Neural crest cell (in vitro differentiated cells): ENCODE results near the gene USB1. TPM values are rescaled to one million over a fixed set of nuclear protein-coding genes. Genes with fewer than 3 reads are reported as not detected.
A peak's percentile ranks its signal among the peaks of the same experiment; 100 is the strongest.

Experiments used
- DNase-seq: peaks from one replicate; pipeline ENCODE4 v3.0.0; 2021; ENCODE audit warnings: low read depth, mixed read lengths, low spot score
- H3K27ac Mint-ChIP-seq: one replicate; pipeline ENCODE4 v1.8.0; 2021; ENCODE audit warnings: mild to moderate bottlenecking, mixed read lengths; ENCODE audit not compliant: unreplicated experiment
- H3K27me3 Mint-ChIP-seq: 2 replicates; pipeline ENCODE4 v1.8.0; 2021; ENCODE audit warnings: low read depth, mild to moderate bottlenecking, mixed read lengths
- H3K36me3 Mint-ChIP-seq: 2 replicates; pipeline ENCODE4 v1.8.0; 2021; ENCODE audit warnings: low read depth, mild to moderate bottlenecking, mixed read lengths
- H3K4me1 Mint-ChIP-seq: 2 replicates; pipeline ENCODE4 v1.8.0; 2021; ENCODE audit warnings: mixed read lengths
- H3K4me3 Mint-ChIP-seq: one replicate; pipeline ENCODE4 v1.8.0; 2021; ENCODE audit warnings: mild to moderate bottlenecking, mixed read lengths
- H3K9me3 Mint-ChIP-seq: 2 replicates; pipeline ENCODE4 v1.8.0; 2021; ENCODE audit warnings: mixed read lengths
- CTCF ChIP-seq: fragments of 200-600 bp; sonication (generic); conservative IDR thresholded peaks from 2 replicates; pipeline ENCODE4 v1.5.0; 2021; ENCODE audit warnings: antibody characterized with exemption, mild to moderate bottlenecking
- total RNA-seq: library from RNA; stranded (reverse); gene quantifications from 2 replicates; pipeline ENCODE4 v1.2.1, GENCODE V29; 2021

USB1 gene
- total RNA-seq, 1 donor from 2014 or later, result 74.8 TPM

GRCh38 chr16:58046936-58047335, 45.7 kb downstream of the USB1 start:
- H3K9me3 Mint-ChIP-seq, result no peaks in the 10 kb centered on the region
- DNase-seq, result no peak
- H3K27me3 Mint-ChIP-seq, result no peaks in the 10 kb centered on the region
- H3K36me3 Mint-ChIP-seq, result no peaks in the 10 kb centered on the region
- no peak overlapping the region for H3K4me3 Mint-ChIP-seq
- H3K27ac Mint-ChIP-seq, result no peak overlapping the region
- no peak for TF ChIP-seq CTCF
- H3K4me1 Mint-ChIP-seq, result peaks cover 35% of the 10 kb centered on the region

GRCh38 chr16:58047557-58048348, 46.5 kb downstream of the USB1 start:
- TF ChIP-seq CTCF, result no peak
- H3K36me3 Mint-ChIP-seq, result no peaks in the 10 kb centered on the region
- H3K27ac Mint-ChIP-seq, result peak overlapping the region; percentile 82
- H3K9me3 Mint-ChIP-seq, result no peaks in the 10 kb centered on the region
- peaks cover 38% of the 10 kb centered on the region for H3K4me1 Mint-ChIP-seq
- DNase-seq, result no peak
- H3K27me3 Mint-ChIP-seq, result no peaks in the 10 kb centered on the region
- H3K4me3 Mint-ChIP-seq, result no peak overlapping the region

- no peak for TF ChIP-seq CTCF
- no peaks in the 10 kb centered on the region for H3K27me3 Mint-ChIP-seq
- H3K4me1 Mint-ChIP-seq, result peaks cover 38% of the 10 kb centered on the region
- DNase-seq, result peak; percentile 44
- H3K4me3 Mint-ChIP-seq, result peak overlapping the region; percentile 28
- no peaks in the 10 kb centered on the region for H3K36me3 Mint-ChIP-seq
- H3K9me3 Mint-ChIP-seq, result no peaks in the 10 kb centered on the region
- peak overlapping the region; percentile 82 for H3K27ac Mint-ChIP-seq
These were observed 47.5 kb downstream of the USB1 start for GRCh38 chr16:58048494-58049231.

GRCh38 chr16:58049232-58050185, 48.3 kb downstream of the USB1 start:
- TF ChIP-seq CTCF, result no peak
- H3K36me3 Mint-ChIP-seq, result no peaks in the 10 kb centered on the region
- H3K4me3 Mint-ChIP-seq, result peak overlapping the region; percentile 28
- H3K4me1 Mint-ChIP-seq, result peaks cover 38% of the 10 kb centered on the region
- peak overlapping the region; percentile 93 for H3K27ac Mint-ChIP-seq
- DNase-seq, result no peak
- no peaks in the 10 kb centered on the region for H3K9me3 Mint-ChIP-seq
- no peaks in the 10 kb centered on the region for H3K27me3 Mint-ChIP-seq

- H3K4me1 Mint-ChIP-seq, result peaks cover 45% of the 10 kb centered on the region
- TF ChIP-seq CTCF, result no peak
- H3K4me3 Mint-ChIP-seq, result no peak overlapping the region
- H3K36me3 Mint-ChIP-seq, result no peaks in the 10 kb centered on the region
- no peak overlapping the region for H3K27ac Mint-ChIP-seq
- no peak for DNase-seq
- H3K9me3 Mint-ChIP-seq, result no peaks in the 10 kb centered on the region
- no peaks in the 10 kb centered on the region for H3K27me3 Mint-ChIP-seq
These were observed 50.1 kb downstream of the USB1 start for GRCh38 chr16:58051296-58051695.
